Inflammatory macrophage treated with lipopolysaccharide for 1 hour (primary cell): ENCODE data around the gene PRKX.
"Not testable (repeated sequence)": the region's sequence is repeated elsewhere in the genome, so short reads cannot be mapped to it uniquely, and the experiment has no call there.

ENCODE experiments used
- DNase-seq, 2 donors: peaks; one replicate each; pipeline ENCODE4 v3.0.0-alpha.2; 2020 to 2022

PRKX gene

DNA sequence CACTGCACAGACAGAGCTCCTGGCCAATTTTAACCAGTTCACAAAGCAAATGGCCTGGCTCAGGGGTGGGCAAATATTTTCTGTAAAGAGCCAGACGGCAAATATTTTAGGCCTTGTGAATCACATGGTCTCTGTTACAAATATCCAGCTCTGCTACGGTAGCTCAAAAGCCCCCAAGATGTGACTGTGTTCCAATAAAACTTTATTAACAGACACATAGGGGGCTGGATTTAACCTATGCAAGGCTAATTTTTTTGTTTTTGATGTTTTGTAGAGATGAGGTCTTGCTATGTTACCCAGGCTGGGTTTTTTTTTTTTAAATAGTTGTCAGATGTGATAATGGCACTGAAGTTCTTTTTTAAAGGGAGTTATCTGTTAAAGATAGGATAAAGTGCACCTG lies 65.4 kb downstream of the PRKX start:
- no peak for DNase-seq

DNA sequence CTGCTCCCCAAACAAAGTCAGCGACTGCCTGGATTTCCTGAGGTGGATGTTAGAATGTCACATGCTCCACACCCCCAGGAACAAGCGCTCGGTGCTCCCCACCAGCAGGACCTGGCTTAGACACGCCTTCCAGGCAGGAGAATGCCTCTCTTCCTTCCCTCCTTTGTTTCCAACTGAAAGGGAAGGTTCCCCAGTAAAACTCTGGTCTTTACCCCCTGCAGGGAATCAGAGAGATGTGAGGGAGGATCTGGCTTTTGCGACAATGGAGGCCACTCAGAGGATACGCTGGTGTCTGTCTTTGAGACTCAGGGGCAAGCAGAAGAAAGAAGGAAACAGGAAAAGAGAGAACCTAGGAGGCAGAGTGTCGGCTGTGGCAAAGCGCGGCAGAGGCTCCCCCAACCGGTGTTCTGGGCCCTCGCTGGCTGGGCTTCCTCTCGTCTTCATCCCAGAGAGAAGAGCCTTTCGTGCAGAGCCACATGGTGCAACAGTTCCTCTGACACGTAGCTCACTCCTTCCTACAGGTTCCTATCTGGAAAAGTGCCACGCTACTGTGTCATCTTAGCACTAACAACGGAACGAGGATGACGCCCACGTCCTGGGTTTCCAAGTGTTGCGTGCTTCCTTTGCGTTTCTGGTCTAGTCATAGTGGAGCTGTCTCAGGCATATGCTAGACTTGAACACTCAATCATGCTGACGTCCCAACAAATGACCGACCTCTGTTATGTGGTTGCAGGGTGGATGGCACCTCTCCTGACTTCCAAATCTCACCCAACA lies 73.4 kb downstream of the PRKX start:
- peak; percentile 48 to 89 for DNase-seq

DNA sequence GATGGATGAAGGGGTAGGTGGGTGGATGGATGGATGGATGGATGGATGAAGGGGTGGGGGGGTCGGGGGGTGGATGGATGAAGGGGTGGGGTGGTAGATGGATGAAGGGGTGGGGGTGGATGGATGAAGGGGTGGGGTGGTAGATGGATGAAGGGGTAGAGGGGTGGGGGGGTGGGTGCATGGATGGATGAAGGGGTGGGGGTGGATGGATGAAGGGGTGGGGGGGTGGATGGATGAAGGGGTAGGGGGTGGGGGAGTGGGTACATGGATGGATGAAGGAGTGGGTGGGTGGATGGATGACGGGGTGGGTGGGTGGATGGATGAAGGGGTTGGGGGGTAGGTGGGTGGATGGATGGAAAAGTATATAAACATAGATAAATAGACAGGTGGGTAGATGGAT lies 74.2 kb downstream of the PRKX start:
- DNase-seq = no peak

DNA sequence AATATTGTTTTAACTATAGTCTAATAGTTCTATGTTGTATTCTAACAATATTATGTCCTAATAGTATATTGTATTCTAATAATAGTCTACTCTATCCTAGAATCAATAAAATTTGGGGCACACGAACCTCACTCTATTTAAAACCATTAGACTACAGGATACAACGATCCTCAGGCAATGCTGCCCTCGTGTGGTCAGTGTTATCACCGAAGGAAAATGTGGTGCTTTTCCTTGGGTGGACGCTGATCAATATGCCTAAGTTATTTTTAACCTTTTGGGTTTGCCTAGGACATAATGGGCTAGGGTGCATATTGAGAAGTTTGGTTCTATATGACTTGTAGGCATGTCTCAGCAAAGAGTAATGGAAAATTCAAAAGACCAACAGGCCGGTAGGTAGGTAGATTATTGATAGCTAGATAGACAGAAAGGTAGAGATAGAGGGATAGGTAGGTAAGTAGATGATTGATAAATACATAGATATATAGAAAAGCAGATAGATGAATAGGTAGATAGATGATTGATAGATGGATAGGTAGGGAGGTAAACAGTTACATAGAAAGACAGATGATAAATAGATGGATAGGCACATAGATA lies 75.1 kb downstream of the PRKX start:
- peak in 1 of 2 donors; percentile 61 for DNase-seq

DNA sequence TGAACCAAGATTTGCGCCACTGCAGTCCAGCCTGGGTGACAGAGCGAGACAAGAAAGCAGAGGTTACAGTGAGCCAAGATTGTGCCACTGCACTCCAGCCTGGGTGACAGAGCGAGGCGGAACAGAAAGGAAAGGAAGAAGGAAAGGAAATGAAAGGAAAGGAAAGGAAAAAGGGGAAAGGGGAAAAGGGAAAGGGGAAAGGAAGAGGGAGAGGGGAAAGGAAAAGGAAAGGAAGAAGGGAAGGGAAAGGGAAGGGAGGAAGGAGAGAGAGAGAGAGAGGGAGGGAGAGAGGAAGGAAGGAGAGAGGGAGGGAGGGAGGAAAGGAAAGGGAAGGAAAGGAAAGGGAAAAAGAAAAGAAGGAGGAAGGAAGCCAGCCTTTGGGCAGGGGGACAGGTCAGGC lies 76.6 kb downstream of the PRKX start:
- no peak for DNase-seq

DNA sequence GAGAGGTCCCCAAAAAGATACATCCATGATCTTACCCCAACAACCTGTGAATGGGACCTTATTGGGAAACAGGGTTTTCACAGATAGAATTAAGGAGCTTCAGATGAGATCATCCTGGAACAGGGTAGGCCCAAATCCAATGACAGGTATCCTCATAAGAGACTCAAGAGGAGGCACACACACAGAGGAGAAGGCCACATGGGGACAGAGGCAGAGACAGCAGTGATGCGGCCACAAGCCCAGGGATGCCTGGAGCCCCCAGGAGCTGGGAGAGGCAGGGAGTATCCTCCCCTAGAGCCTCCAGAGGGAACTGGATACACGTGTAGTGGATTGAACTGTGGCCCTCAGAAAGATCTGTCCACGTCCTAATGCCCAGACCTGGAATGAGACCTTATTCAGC lies 82.3 kb downstream of the PRKX start:
- DNase-seq = no peak

DNA sequence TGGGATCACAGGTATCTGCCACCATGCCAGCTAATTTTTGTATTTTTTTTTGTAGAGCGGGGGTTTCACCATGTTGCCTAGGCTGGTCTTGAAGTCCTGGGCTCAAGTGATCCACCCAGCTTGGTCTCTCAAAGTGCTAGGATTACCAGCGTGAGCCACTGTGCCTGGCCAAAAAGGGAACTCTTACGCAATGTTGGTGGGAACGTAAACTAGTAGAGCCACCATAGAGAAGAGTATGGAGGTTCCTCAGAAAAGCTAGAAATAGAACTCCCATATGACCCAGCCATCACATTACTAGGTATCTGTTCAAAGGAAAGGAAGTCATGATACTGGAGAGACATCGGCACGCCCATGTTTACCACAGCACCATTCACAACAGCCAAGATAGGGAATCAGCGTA lies 85.9 kb downstream of the PRKX start:
- peak in 1 of 2 donors; percentile 22 for DNase-seq

DNA sequence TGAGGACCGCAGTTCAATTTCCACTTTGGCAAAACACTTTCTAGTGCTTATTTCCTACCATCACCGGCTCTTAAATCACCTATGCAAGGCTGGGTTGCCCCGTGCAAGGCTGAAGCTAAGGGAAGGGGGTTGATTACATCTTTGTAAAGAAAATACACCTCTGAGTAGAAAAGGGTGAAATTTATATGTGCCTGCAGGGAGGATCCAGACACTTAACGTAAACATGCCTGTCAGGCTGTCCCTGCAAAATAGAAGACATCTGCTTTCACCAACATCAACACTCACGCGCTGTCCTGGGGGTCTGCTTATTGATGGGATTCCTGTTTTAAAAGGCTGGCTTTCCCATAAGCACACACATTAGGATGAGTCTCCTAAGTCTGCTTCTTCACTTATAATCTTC lies 92.0 kb downstream of the PRKX start:
- DNase-seq = no peak

DNA sequence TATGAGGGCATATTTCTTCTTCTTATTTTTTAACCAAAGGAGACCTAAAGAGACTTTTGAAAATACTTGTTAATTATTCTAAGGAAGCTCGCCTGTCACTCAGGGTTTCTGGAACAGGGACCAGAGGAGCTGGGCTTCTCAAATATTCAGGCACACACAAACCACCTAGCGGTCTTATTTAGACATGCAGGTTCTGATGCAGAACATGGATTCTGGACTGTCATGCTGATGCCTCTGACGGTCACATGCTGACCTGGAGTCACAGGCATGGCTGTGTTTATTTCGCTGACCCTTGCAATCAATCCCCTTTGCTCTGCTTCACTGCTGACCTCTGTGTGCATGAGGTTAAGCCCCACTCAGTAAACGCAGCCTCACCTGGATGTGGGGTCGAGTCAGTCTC lies 101.7 kb downstream of the PRKX start:
- not testable (repeated sequence) for DNase-seq

DNA sequence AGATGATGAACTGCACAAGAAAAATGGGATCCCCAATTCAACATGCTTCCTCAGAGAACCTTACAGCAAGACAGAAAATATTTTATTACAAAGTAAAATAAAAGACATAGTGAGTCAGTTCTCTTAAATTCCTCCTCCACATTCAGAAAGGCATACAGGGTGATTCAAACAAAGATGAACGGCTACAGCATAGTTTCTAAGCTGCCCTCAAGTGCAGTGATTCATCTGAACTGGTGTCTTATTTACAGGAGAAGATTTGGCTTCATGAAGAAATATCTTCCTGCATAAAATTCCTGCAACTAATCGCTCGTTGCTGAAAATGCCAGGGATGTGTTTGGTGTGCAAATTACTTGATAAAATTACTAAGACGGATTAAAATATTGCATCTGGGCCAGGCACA lies 103.6 kb downstream of the PRKX start:
- DNase-seq = no peak

DNA sequence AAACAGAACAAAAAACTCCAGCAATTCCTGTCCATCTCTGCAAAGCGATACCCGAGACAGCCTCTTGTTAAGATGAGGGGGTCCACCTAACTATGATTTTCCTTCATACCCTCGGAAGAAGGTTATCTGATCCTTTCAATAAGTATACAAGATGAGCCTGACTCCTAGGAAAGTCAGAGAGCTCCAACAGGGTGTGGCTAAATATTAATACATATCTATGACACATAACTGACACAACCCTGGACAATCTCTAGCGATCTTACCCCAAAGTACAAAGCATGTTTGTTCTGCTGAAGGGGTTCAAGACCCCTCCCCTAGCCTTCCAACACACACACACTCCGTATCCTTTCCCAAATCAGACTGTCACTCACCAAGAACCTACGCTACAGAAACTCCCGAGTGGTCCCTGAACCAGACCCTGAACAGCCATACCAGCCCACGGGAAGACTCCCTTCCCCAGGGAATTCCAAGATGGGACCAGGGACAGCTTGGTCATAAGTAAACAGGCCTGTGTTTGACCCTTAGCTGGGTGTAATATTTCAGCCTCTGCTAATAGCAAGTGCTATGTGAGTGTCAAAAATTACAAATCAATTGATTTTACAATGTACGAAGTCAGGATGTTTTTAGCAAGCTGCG lies 110.3 kb downstream of the PRKX start:
- DNase-seq = no peak

DNA sequence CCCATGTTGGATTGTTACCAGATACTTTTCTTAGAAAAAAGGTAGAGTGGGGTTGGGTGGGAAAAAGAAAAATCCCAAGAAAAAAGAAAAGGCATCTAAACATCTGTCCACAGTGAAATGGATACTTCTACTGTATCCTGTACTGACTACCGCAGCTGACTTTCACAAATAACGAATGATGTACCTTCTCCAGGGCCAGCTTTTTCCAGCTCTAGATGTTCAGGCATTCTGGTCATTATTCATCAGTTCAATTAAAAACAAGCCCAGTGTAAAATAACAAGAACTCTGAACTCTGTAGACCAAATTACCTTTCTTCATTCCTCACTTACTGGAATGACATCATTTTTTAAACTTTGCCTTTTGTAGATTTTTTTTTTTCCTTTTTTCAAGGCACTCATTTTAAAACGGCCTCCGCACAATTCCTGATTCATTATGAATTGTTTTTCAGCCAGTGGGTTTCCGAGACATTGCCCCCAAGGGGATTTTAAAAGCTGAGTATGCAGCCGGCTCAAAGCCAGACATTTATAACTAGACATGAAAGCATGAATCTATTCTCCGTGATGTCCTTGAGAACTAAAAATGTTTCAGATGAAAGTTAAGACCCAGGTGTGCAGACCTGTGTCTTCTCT lies 113.5 kb downstream of the PRKX start:
- DNase-seq = no peak

DNA sequence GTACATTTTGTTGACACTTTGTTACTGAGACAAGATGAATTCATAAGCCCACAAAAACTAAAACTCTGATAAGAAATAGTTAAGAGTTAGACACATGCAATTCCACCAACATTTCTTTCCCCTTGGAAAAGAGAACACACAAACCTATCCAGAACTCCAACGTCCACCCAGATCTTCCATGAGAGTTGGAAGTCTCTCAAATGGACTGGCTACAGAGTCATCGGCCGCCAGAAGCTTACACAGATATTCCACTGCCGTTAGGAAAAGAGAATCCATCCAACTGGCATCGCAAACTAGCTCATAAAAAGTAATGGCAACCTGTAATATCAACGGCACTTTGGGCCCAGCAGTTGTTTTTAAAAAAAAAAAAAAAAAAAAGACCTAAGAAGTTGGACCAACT lies 114.7 kb downstream of the PRKX start:
- DNase-seq = no peak

DNA sequence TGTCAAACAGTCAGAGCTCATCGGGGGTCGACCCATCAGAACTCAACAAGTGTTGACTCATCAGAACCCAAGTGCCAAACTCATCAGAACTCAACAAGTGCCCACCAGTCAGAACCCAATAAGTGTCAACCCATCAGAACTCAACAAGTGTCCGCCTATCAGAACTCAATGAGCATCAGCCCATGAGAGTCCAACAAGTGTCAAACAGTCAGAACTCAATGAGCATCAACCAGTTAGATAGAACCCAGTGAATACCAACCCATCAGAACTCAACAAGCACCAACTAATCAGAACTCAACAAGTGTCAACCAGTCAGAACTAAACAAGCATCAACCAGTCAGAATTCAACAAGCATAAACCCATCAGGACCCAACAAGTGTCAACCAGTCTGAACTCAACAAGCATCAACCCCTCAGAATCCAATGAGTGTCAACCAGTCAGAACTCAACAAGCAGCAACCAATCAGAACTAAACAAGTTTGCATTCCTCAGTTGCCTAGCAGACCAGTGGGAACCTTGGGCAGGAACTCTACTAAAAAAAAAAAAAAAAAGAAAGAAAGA lies 115.3 kb downstream of the PRKX start:
- no peak for DNase-seq

DNA sequence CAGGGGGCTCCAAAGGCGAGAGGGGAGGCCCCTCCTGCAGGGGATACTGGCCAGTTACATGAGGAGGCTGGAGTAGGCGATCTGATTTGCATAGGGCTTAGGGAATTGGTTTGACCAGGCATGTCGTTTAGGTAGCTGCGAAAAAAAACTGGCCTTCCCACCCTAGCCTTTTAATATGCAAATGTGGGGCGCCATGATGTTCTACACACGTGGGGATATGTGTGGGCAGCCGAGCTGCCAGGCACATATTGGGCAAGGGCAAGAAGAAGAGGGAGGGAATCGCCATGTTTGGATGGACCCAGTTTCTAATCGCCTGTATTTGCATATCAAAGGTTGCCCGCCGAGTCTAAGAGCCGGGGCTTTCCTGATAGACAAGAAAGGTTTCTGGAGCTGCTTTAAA lies 121.3 kb downstream of the PRKX start:
- no peak for DNase-seq

DNA sequence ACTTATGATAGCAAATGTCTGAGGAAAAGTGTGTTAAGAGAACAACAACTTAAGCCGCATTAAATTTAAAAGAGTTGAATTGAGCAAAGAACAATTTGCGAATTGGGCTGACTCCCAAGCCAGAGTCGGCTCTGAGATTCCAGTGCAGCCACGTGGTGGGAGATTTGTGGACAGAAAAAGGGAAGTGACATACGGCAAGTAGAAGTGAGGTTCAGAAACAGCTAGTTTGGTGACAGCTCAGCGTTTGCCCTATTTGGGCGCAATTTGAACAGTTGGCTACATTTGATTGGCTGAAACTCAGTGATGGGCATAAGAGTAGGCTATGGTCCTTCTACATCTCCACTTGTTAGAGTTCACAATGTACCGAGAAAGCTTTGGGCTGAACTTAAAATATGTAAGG lies 124.0 kb downstream of the PRKX start:
- DNase-seq = peak; percentile 24 to 25

DNA sequence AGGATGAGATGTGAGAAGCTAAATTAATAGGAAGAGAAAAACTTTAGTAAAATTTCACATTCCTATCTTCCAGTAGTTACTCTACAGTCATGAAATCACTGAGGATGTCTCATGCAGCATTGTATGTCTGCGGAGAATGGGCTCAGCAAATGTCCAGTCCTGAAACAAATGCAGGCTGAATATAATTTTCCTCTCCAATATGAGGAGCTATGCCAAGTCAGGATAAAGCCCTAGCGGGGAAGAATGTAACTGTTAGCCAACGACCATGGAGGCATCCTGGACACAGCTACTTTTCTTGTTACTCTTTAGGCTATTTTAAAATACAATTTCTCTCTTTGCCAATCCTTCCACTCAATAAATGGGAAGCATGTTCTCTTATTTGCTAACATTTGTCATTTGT lies 127.7 kb downstream of the PRKX start:
- no peak for DNase-seq

DNA sequence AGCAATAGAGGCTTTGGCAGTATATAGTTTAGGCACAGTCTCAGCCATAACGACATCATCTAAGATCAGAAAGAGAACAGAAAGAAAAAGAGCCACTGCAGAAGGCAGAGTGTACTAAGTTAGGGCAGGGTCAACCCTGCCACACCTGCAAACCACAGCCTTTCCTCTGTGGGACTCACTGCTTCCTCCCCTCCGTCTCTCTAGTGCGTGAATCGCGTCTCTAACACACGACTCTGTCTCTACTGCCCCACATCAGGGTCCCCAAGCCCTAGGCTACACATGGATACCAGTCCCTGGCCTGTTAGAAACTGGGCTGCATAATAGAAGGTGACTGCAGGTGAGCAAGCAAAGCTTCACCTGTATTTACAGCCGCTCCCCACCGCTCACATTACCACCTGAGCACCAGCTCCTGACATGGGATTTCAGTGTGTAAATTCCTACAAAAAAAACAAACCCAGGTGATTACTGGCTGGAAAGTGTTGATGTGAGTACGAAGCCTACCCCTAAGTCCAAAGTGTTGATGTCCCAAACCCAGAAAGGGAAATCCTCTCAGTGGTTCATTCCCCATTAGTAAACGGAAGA lies 128.9 kb downstream of the PRKX start:
- no peak for DNase-seq

DNA sequence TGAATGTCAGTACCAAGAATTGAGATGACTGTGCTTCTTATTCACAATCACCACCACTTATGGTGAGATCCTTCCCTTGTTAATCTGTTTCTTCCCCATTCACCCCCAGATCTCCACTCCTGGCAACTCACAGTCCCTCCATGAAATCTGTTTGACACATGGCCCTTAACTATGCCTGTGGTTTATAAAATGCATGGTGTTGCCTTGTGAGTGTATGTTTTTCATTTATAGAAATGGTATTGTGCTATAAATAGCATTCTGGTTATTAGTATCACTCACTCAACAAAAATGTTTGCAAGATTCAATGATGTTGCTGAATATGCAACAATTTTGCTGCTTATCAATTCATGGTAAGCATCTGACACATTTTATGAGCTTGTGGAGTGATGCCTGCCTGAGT lies 131.0 kb downstream of the PRKX start:
- no peak for DNase-seq

DNA sequence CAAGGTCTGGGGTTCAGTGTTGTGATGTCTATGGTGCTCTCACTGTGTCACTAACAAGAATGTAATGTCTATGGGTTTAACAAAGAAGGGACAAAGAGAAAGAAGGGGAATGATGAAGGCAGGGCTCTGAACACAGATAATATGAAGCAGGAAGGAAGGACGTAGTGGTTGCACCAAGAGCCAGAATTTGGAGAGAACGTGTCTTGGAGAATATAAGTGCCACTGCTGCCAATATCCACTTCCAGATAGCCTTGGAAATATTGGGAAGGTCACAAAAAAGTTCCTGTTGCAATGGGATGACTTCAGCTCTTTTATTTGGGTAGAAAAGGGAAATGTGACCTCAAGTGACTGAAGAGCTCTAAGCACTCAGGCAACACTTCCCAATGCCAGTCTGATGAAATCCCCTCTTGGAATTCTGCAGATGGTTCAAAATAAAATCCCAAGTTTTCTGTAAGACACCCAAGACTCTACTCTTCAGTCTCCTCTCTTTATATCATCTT lies 131.8 kb downstream of the PRKX start:
- no peak for DNase-seq

DNA sequence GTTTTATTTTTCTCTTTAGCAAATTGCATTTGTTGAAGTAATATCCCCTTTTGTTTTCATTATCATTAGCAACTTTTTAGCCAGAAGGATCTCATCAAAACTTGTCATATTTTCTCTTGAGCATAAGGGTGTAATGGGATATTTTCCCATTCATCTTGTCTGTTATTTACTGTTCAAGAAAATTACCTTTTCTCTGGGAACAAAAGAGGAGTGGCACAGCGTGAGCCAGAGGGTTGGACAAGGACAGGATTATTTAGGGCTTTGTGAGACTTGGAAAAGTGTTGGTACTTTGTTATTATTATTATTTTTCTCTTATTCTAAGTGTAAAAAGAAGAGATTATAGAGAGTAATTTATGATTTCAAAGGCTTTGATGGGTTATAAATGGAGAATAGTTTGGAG lies 135.9 kb downstream of the PRKX start:
- DNase-seq = no peak

DNA sequence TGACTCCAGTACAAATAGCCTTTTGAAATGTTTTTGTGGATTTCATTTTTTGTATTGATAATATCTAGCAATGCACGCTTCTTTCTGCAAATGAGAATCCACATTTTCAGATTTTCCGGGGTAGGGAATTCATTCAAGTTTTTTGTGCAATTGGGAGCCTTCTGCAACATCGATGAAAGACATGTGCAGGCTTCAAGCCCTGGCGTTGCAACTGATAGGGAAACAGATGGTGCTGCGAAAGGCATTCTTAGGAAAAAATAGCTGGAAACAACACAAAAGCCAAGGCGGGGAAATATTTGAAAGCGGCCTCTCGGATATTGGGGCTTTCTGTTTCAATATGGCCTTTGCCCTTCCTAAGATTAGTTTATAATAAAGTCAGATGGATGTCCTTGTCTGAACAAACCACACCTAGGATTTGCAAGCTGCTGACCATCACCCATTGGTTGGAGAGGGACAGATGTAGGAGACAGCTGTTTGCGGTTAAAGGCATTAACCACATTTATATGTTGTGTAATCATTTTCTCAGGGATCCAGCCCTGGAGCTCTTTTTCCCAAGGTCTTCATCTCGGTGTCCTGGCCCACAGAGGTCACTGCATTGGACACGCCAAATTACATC lies 136.5 kb downstream of the PRKX start:
- DNase-seq = no peak

DNA sequence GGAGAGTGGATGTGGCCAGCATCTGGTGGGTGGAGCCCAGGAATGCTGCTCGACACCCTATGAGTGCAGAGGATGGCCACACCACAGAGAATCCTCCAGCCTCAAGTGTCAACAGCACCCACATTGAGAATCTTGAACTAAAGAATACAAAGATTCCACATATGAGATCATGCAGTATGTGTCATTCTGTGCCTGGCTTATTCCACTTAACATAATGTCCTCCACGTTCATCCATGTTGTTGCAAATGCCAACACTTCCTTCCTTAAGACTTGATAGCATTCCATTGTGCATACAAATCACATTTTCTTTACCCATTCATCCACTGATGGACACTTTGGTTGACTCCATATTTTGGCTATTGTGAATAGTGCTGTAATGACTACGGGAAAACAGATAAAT lies 145.8 kb downstream of the PRKX start:
- DNase-seq = no peak
